Kidney tubule cell (primary cell): ENCODE results near the gene TRIO.

Source experiments
- DNase-seq: peaks from one replicate; pipeline ENCODE4 v3.0.0-alpha.2; 2018; ENCODE audit warnings: low spot score

Gene TRIO

DNA sequence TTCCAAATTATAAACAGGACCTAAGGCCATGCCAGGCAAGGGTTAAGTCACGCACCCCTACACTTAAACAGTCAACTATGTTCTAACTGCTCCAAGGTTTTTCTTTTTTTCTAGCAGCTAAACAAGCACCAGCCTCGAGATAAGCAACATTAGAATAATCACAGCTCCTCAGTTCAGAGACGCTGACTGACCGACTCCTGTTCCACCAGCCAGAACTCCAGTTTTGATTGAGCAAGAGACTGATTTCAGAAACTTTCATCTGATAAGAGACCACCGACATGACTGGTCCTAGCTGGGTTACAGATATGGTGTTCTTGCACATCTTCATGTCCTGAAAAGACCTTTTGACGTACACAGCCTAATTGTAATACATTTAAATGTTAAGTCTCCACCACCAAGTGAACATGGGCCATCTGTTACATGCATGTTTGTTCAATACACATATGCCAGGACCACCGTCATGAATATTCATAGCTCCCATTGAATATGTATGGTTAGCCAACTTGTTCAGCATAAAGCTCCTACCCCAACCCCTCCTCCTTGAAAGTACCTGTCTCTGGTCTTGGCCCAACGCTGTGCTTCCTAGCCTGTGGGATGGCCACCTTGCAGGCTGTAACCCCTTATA lies 414.8 kb downstream of the TRIO start:
- no peak for DNase-seq
